H1 (cell line): ENCODE data around the gene F11. TPM values are rescaled to one million over a fixed set of nuclear protein-coding genes. Genes with fewer than 3 reads are reported as not detected.

ENCODE experiments used
- JUN ChIP-seq: IDR thresholded peaks from 2 replicates; pipeline ENCODE4 v1.6.1; 2011; ENCODE audit warnings: low read depth, mild to moderate bottlenecking, improper control_type of control experiment, low read length
- RAD21 ChIP-seq, 2 experiments: IDR thresholded peaks in 1 of 2; conservative IDR thresholded peaks in 1 of 2; 2 replicates each; pipeline ENCODE4 v1.6.1; 2011; ENCODE audit warnings: low read depth in 2 of 2, low read length in 2 of 2, improper control_type of control experiment in 1 of 2, inconsistent platforms in 1 of 2, mild to moderate bottlenecking in 1 of 2, moderate library complexity in 1 of 2
- SAP30 ChIP-seq: fragments of 300-600 bp; sonication (generic); IDR thresholded peaks from 2 replicates; pipeline ENCODE4 v1.7.1; 2012; ENCODE audit warnings: low read length, moderate library complexity, mild to moderate bottlenecking, inconsistent platforms; ENCODE audit not compliant: insufficient read depth, insufficient replicate concordance
- SIX5 ChIP-seq: IDR thresholded peaks from 2 replicates; pipeline ENCODE4 v1.6.1; 2011; ENCODE audit warnings: mild to moderate bottlenecking, low read depth, low read length
- polyA plus RNA-seq, 7 experiments: library from polyadenylated mRNA; depleted of rRNA in 3 of 7; stranded (reverse) in 5 of 7; unstranded in 2 of 7; fragments of >200 nt in 5 of 7; fragments of 200-250 nt in 2 of 7; gene quantifications; 1 replicate in 5 of 7; 2 replicates in 1 of 7; 4 replicates in 1 of 7; pipeline versions ENCODE4 v1.2.1 to v1.2.3, GENCODE V29; 2011 to 2013; ENCODE audit warnings: missing spikeins in 2 of 7, mixed read lengths in 2 of 7
- total RNA-seq: library from RNA; stranded (reverse); fragmentation: NEBNext Ultra II Directional; extraction: Animal tissue kit (Norgen Biotek cat#: 25700); gene quantifications from 2 replicates; pipeline ENCODE4 v1.2.1, GENCODE V29; 2021

Gene F11
- total and polyA plus RNA-seq, 2 of the 8 experiments (the other 6 are each of a cell fraction or from before 2014, with no cell fraction given): 0.27 to 0.99 TPM

DNA sequence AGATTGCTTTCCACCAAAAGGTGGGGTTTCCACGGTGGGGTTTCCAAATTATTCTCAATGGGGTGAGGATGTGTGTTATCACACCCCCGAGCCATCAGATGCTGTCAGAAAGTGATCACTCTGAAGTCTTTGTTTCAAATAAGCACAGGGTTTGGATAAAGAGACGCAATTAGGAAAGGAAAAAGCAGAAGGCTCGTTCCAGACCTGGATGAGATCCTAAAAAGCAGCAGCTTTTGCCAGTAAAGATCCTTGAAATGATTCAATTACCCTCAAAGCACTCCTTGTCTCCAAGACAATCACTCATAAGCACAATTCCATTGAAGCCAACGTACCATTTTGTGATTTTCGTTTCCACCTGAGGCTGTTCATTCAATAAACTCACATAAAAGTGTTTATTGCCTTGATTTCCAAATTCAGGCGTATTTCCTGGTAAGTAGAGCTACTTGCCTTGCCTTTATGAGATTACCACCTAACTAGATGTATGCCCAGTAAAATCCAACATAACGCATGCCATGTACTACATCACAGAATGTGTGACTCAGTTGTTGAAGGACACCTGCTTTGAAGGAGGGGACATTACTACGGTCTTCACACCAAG, 5.2 kb downstream of the F11 start (continued):
- TF ChIP-seq RAD21 (IDR thresholded peaks at IDR 0.05 in 1 of 2, conservative IDR thresholded peaks at IDR 0.05 in 1 of 2; ENCODE audit: low read depth in 2 of 2, low read length in 2 of 2) (no peak), SAP30 (no peak), SIX5 (no peak), JUN (no peak)
